Measurements from ENCODE around the gene TRDN.

- TF ChIP-seq CTCF (IDR thresholded peaks at IDR 0.05) (no peak), POLR2A (IDR thresholded peaks at IDR 0.05) (no peak), POLR2AphosphoS5 (IDR thresholded peaks at IDR 0.05) (no peak), EP300 (IDR thresholded peaks at IDR 0.05) (no peak)
These were observed 1.2 kb downstream of the TRDN start for GRCh38 chr6:123635567-123635966.

Data from sigmoid colon (tissue), 4 donors.